Left ventricle myocardium inferior (tissue), 1 donor: ENCODE measurements around the gene FMN1. TPM values are rescaled to one million over a fixed set of nuclear protein-coding genes. Genes with fewer than 3 reads are reported as not detected.

Experiments
- DNase-seq: peaks from one replicate; pipeline ENCODE4 v3.0.0-alpha.2; 2020
- H3K27ac ChIP-seq: fragments of 200-600 bp; replicated peaks from 2 replicates; pipeline ENCODE4 v1.8.0; 2021
- H3K27me3 ChIP-seq: fragments of 200-600 bp; 2 replicates; pipeline ENCODE4 v1.8.0; 2021; ENCODE audit warnings: low read depth
- H3K36me3 ChIP-seq: fragments of 200-600 bp; 2 replicates; pipeline ENCODE4 v1.8.0; 2021
- H3K4me1 ChIP-seq: fragments of 200-600 bp; 2 replicates; pipeline ENCODE4 v1.8.0; 2021
- H3K4me3 ChIP-seq: fragments of 200-600 bp; 2 replicates; pipeline ENCODE4 v1.8.0; 2021; ENCODE audit warnings: mild to moderate bottlenecking, moderate library complexity
- H3K9me3 ChIP-seq: fragments of 200-600 bp; replicated peaks from 2 replicates; pipeline ENCODE4 v1.8.0; 2021
- CTCF ChIP-seq: fragments of 200-600 bp; IDR thresholded peaks from 2 replicates; pipeline ENCODE4 v1.8.0; 2021; ENCODE audit warnings: antibody characterized with exemption, mild to moderate bottlenecking, borderline replicate concordance
- intact Hi-C: fragments of 100-400 bp; cut with micrococcal nuclease; formaldehyde crosslinking; loops from one replicate; pipeline ENCODE4 v1.11.0; 2022
- total RNA-seq: library from RNA; stranded (reverse); fragmentation: NEBNext Ultra II Directional; extraction: Animal tissue kit (Norgen Biotek cat#: 25700); gene quantifications from one replicate; pipeline ENCODE4 v1.2.1, GENCODE V29; 2021
- donor health status: DM: no; HTN: yes; CAD: no; lungs with severe emphysema.

Gene FMN1
- total RNA-seq, 1 donor from 2014 or later, result 4.5 TPM

- no peak for DNase-seq
- H3K27ac ChIP-seq, result no peak overlapping the region
- no peaks in the 10 kb centered on the region for H3K4me1 ChIP-seq
- no peaks in the 10 kb centered on the region for H3K36me3 ChIP-seq
- no peak for TF ChIP-seq CTCF
- intact Hi-C loops, result loop anchor here (5.0 kb wide), 1 partner anchor 52 kb away; no protein-coding TSS in a partner anchor
- no peak overlapping the region for H3K4me3 ChIP-seq
- H3K9me3 ChIP-seq, result no peaks in the 10 kb centered on the region
- peaks cover 13% of the 10 kb centered on the region for H3K27me3 ChIP-seq
Observed at GRCh38 chr15:32824777-32825176, 369.7 kb downstream of the FMN1 start.

GRCh38 chr15:32823750-32824149, 370.8 kb downstream of the FMN1 start:
- Histone ChIP-seq H3K27me3 (peaks cover 13% of the 10 kb centered on the region), H3K4me1 (no peaks in the 10 kb centered on the region), H3K27ac (no peak overlapping the region), H3K4me3 (no peak overlapping the region), H3K9me3 (no peaks in the 10 kb centered on the region), H3K36me3 (no peaks in the 10 kb centered on the region)
- intact Hi-C loops, result loop anchor here (5.0 kb wide), 1 partner anchor 51 kb away; no protein-coding TSS in a partner anchor
- TF ChIP-seq CTCF, result no peak
- no peak for DNase-seq

- Histone ChIP-seq H3K4me1 (no peaks in the 10 kb centered on the region), H3K27ac (no peak overlapping the region), H3K9me3 (no peaks in the 10 kb centered on the region), H3K36me3 (no peaks in the 10 kb centered on the region), H3K27me3 (peaks cover 13% of the 10 kb centered on the region), H3K4me3 (no peak overlapping the region)
- TF ChIP-seq CTCF, result no peak
- intact Hi-C loops, result loop anchor here (5.0 kb wide), 1 partner anchor 50 kb away; no protein-coding TSS in a partner anchor
- no peak for DNase-seq
Observed at GRCh38 chr15:32822739-32823138, 371.8 kb downstream of the FMN1 start.

- no peak for TF ChIP-seq CTCF
- Histone ChIP-seq H3K27ac (no peak overlapping the region), H3K4me3 (no peak overlapping the region), H3K9me3 (no peaks in the 10 kb centered on the region), H3K36me3 (no peaks in the 10 kb centered on the region), H3K27me3 (peaks cover 13% of the 10 kb centered on the region), H3K4me1 (no peaks in the 10 kb centered on the region)
- intact Hi-C loops, result no loop called here
- no peak for DNase-seq
Observed at GRCh38 chr15:32819448-32819847, 375.1 kb downstream of the FMN1 start.

- Histone ChIP-seq H3K4me3 (no peak overlapping the region), H3K36me3 (no peaks in the 10 kb centered on the region), H3K4me1 (no peaks in the 10 kb centered on the region), H3K27ac (no peak overlapping the region), H3K9me3 (no peaks in the 10 kb centered on the region), H3K27me3 (peaks cover 11% of the 10 kb centered on the region)
- intact Hi-C loops, result no loop called here
- TF ChIP-seq CTCF, result no peak
- no peak for DNase-seq
Observed at GRCh38 chr15:32818758-32819447, 375.6 kb downstream of the FMN1 start.
